ENCODE data around the gene SERPINA7. TPM values are rescaled to one million over a fixed set of nuclear protein-coding genes. Genes with fewer than 3 reads are reported as not detected.

SERPINA7 gene, protein sequence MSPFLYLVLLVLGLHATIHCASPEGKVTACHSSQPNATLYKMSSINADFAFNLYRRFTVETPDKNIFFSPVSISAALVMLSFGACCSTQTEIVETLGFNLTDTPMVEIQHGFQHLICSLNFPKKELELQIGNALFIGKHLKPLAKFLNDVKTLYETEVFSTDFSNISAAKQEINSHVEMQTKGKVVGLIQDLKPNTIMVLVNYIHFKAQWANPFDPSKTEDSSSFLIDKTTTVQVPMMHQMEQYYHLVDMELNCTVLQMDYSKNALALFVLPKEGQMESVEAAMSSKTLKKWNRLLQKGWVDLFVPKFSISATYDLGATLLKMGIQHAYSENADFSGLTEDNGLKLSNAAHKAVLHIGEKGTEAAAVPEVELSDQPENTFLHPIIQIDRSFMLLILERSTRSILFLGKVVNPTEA
- not detected in 2 replicates for total RNA-seq

DNA sequence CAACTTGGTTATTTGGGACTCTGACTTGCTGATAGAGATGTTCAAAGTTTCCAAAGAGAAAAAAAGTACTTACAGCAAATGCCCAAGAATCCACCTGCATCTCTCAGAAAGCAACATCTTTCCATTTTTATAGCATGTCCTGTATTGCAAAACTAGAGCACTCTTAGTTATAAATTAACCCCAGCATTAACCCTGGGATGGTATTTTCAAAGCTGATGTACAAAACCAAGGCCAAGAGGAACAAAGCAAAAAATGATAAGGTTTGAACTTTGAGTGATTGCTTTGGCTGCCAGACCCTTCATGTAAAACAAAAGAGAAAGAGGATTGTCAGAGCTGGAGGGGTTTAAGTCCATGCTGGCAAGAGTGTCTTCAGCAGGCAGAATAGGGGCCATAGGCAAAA, at the start of gene SERPINA7:
Gene SERPINA7, minus strand, starts transcription at position 103 of the 400 bp plus-strand sequence. CDS start 1,669 bp downstream, outside the sequence.

Other genes starting within 250 kb of the SERPINA7 start
- gene NRK, start 216.2 kb downstream of the SERPINA7 start, total RNA-seq = 1.6 and 2.4 TPM in 2 replicates
- gene PWWP3B, start 129.6 kb upstream of the SERPINA7 start, total RNA-seq = under 0.01 TPM in 1 of 2 replicates, not detected in the other

Data from hair follicle dermal papilla cell (primary cell).